Right atrium auricular region (tissue), 2 donors: ENCODE measurements around the gene PAM16. TPM values are rescaled to one million over a fixed set of nuclear protein-coding genes. Genes with fewer than 3 reads are reported as not detected.
A peak's percentile ranks its signal among the peaks of the same experiment; 100 is the strongest.

Source experiments
- DNase-seq: peaks from one replicate; pipeline ENCODE4 v3.0.0-alpha.2; 2019; ENCODE audit warnings: low spot score
- H3K27ac ChIP-seq, 2 donors: fragments of 200-600 bp; sonication (generic); 1 replicate in 1 of 2; 2 replicates in 1 of 2; pipeline ENCODE4 v1.5.1; 2016 to 2019
- H3K27me3 ChIP-seq, 2 donors: fragments of 200-600 bp; sonication (generic); one replicate each; pipeline versions ENCODE4 v1.5.1 to v1.6.0; 2017 to 2019
- H3K36me3 ChIP-seq: fragments of 200-600 bp; sonication (generic); one replicate; pipeline ENCODE4 v1.5.1; 2016
- H3K4me1 ChIP-seq, 2 donors: fragments of 200-600 bp; sonication (generic); one replicate each; pipeline versions ENCODE4 v1.5.1 to v1.6.0; 2017 to 2019
- H3K4me3 ChIP-seq, 2 donors: fragments of 200-600 bp; sonication (generic); 1 replicate in 1 of 2; 2 replicates in 1 of 2; pipeline ENCODE4 v1.5.1; 2017 to 2019; ENCODE audit warnings: mild to moderate bottlenecking in 1 of 2, moderate library complexity in 1 of 2
- H3K9me3 ChIP-seq, 2 donors: fragments of 200-600 bp; sonication (generic); one replicate each; pipeline ENCODE4 v1.5.1; 2019
- CTCF ChIP-seq, 2 donors: fragments of 200-600 bp; sonication (generic); IDR thresholded peaks; one replicate each; pipeline ENCODE4 v1.5.1; 2019; ENCODE audit warnings: antibody characterized with exemption in 2 of 2
- total RNA-seq, 2 donors: library from RNA; depleted of rRNA; stranded (reverse); fragments of >200 nt; gene quantifications; one replicate each; pipeline ENCODE4 v1.1.0, GENCODE V29; 2016

PAM16 gene
- total RNA-seq, 2 donors from 2014 or later, result 54.6 to 85.7 TPM

GRCh38 chr16:4328046-4328781 is 22.9 kb downstream of the PAM16 start:
- peak; percentile 60 to 71 for TF ChIP-seq CTCF (IDR thresholded peaks at IDR 0.05)
- Histone ChIP-seq H3K4me1 (peaks cover 0 to 73% of the 10 kb centered on the region in 2 donors), H3K27ac (peak overlapping the region; percentile 84 to 90), H3K4me3 (peak overlapping the region; percentile 32 to 50), H3K36me3 (peaks cover 13% of the 10 kb centered on the region), H3K27me3 (no peaks in the 10 kb centered on the region), H3K9me3 (no peaks in the 10 kb centered on the region)
- DNase-seq, result peak; percentile 89

DNA sequence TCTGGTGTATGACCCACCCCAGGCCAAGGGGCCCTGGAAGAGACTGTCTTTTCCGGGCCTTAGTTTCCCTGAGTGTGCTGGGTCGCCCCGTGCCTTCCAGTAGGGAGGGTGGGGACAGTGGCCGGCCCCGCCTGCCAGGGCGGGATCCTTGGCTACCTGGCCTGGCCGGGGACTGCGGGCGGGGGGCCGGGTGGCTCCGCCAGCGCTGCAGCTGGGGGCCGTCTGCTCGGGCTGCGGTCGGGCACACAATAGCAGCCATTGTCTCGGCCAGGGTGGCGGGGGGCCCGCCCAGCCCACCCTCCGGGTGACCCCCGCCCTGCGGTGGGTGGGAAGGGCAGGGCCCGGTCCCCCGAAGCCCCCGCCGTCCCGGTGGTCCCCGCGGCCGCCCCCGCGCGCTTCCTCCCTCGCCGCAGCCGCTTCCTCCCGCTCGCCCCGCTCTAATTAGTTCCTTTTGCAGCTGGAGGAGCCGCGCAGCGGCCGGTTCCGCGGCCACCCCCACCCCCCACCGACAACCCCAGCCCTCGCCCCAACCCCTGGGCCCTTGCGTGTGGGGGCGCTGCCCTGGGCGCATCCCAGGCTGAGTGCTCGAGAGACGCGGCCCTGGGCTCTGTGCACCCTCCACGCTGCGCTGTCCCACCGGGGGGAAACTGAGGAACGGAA is 23.6 kb downstream of the PAM16 start:
- H3K27me3 ChIP-seq, result no peaks in the 10 kb centered on the region
- no peak for DNase-seq
- H3K27ac ChIP-seq, result peak overlapping the region; percentile 84 to 90
- H3K9me3 ChIP-seq, result no peaks in the 10 kb centered on the region
- peaks cover 6% of the 10 kb centered on the region for H3K36me3 ChIP-seq
- no peak for TF ChIP-seq CTCF (IDR thresholded peaks at IDR 0.05)
- peak overlapping the region; percentile 32 to 50 for H3K4me3 ChIP-seq
- H3K4me1 ChIP-seq, result peaks cover 0 to 80% of the 10 kb centered on the region in 2 donors

DNA sequence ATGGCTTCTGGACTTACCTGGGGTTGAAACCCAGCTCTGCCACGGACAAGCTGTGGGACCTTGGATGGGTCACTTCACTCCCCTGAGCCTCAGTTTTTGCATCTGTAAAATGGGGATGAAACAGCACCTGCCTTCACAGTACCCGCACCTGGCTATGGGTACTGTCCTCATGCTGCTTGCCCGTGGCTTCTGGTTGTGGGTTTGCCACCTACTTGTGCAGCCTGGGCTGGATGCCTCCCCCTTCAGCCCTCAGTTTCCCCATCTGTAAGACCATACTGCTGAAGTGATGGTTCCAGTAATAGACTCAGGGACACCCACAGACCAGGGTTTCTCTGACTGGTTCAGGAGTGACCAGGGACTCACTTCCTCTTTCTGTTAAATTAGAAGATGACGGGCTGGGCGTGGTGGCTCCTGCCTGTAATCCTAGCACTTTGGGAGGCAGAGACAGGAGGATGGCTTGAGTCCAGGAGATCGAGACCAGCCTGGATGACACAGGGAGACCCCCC is 25.8 kb downstream of the PAM16 start:
- Histone ChIP-seq H3K4me3 (no peak overlapping the region), H3K27ac (peak overlapping the region; percentile 80 to 89), H3K4me1 (peaks cover 0 to 97% of the 10 kb centered on the region in 2 donors), H3K27me3 (no peaks in the 10 kb centered on the region), H3K36me3 (no peaks in the 10 kb centered on the region), H3K9me3 (no peaks in the 10 kb centered on the region)
- no peak for DNase-seq
- no peak for TF ChIP-seq CTCF (IDR thresholded peaks at IDR 0.05)

- Histone ChIP-seq H3K27ac (peak overlapping the region; percentile 80 to 89), H3K36me3 (no peaks in the 10 kb centered on the region), H3K4me1 (peaks cover 0 to 97% of the 10 kb centered on the region in 2 donors), H3K4me3 (no peak overlapping the region), H3K9me3 (no peaks in the 10 kb centered on the region), H3K27me3 (no peaks in the 10 kb centered on the region)
- no peak for TF ChIP-seq CTCF (IDR thresholded peaks at IDR 0.05)
- DNase-seq, result no peak
Measured at GRCh38 chr16:4324492-4325252, 26.4 kb downstream of the PAM16 start.

- DNase-seq, result no peak
- Histone ChIP-seq H3K27ac (peak overlapping the region; percentile 80 to 89), H3K4me3 (no peak overlapping the region), H3K36me3 (no peaks in the 10 kb centered on the region), H3K27me3 (no peaks in the 10 kb centered on the region), H3K9me3 (no peaks in the 10 kb centered on the region), H3K4me1 (peaks cover 0 to 97% of the 10 kb centered on the region in 2 donors)
- no peak for TF ChIP-seq CTCF (IDR thresholded peaks at IDR 0.05)
Measured at GRCh38 chr16:4323845-4324488, 27.2 kb downstream of the PAM16 start.
